Measurements from ENCODE around the gene TMPRSS3. TPM values are rescaled to one million over a fixed set of nuclear protein-coding genes. Genes with fewer than 3 reads are reported as not detected.
A peak's percentile ranks its signal among the peaks of the same experiment; 100 is the strongest.

The TMPRSS3 gene
- total and polyA plus RNA-seq, 2 of the 13 experiments (the other 11 are each of a cell fraction or from before 2014, with no cell fraction given): 2.8 to 16.9 TPM

DNA sequence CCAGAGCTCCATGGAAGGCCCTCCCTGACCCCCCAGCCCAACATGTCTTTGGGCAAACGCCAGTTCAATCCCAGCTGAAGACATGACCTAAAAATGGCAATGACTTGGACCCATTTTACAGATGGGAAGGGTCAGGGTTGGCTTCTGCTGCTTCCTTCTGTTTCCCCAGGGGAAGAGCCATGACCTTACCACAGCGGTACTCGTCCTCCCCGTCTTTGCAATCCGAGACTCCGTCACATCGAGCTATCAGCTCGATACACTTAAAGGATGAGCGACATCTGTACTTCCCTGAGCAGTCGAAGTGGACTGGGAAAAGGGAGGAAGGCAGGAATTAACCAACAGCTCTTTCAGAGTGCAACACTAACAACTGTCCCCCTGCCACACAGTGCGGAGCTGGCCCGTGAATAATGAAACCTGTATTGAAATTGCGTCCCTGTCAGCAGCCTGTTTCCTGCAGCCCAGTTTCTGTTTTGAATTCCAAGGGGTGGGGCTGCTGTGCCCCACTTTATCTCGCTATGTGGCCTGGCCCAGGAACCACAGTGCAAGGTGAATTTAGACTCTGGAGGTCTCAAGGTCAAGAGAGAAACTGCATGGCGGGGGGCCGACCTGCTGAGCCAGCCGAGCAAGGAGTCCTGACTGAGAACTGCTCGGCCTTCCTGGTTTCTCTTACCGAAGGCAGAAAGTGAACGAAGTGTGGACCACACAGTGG is 7.0 kb downstream of the TMPRSS3 start (continued):
- TF ChIP-seq, protein P1, sequence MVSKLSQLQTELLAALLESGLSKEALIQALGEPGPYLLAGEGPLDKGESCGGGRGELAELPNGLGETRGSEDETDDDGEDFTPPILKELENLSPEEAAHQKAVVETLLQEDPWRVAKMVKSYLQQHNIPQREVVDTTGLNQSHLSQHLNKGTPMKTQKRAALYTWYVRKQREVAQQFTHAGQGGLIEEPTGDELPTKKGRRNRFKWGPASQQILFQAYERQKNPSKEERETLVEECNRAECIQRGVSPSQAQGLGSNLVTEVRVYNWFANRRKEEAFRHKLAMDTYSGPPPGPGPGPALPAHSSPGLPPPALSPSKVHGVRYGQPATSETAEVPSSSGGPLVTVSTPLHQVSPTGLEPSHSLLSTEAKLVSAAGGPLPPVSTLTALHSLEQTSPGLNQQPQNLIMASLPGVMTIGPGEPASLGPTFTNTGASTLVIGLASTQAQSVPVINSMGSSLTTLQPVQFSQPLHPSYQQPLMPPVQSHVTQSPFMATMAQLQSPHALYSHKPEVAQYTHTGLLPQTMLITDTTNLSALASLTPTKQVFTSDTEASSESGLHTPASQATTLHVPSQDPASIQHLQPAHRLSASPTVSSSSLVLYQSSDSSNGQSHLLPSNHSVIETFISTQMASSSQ (IDR thresholded peaks at IDR 0.05; ENCODE audit: low read depth): no peak
- TF ChIP-seq, protein P1 (CRISPR knock-in tag; IDR thresholded peaks at IDR 0.05; ENCODE audit: borderline replicate concordance): peak; percentile 35; the same call in 1 of the 2 replicates
- peak; percentile 80 for TF ChIP-seq ZMYM3 (CRISPR knock-in tag; IDR thresholded peaks at IDR 0.05)
- peak; percentile 42; the same call in 1 of the 2 replicates for TF ChIP-seq ZNF607 (CRISPR knock-in tag; IDR thresholded peaks at IDR 0.05; ENCODE audit: borderline replicate concordance)
- TF ChIP-seq ZNF234 (CRISPR knock-in tag; conservative IDR thresholded peaks at IDR 0.05): 0 out of 2 replicates have a peak, but pooled peaks have one; percentile 39
- TF ChIP-seq, protein P2, sequence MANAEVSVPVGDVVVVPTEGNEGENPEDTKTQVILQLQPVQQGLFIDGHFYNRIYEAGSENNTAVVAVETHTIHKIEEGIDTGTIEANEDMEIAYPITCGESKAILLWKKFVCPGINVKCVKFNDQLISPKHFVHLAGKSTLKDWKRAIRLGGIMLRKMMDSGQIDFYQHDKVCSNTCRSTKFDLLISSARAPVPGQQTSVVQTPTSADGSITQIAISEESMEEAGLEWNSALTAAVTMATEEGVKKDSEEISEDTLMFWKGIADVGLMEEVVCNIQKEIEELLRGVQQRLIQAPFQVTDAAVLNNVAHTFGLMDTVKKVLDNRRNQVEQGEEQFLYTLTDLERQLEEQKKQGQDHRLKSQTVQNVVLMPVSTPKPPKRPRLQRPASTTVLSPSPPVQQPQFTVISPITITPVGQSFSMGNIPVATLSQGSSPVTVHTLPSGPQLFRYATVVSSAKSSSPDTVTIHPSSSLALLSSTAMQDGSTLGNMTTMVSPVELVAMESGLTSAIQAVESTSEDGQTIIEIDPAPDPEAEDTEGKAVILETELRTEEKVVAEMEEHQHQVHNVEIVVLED (CRISPR knock-in tag; IDR thresholded peaks at IDR 0.05; ENCODE audit: borderline replicate concordance): no peak
- 0 out of 2 replicates have a peak, but pooled peaks have one; percentile 35 for TF ChIP-seq TGIF2 (CRISPR knock-in tag; IDR thresholded peaks at IDR 0.05)
- TF ChIP-seq ZNF567 (CRISPR knock-in tag; IDR thresholded peaks at IDR 0.05; ENCODE audit: borderline replicate concordance): 0 out of 2 replicates have a peak, but pooled peaks have one; percentile 16
- TF ChIP-seq ZNF572 (CRISPR knock-in tag; IDR thresholded peaks at IDR 0.05): 0 out of 2 replicates have a peak, but pooled peaks have one; percentile 78
- TF ChIP-seq NONO (IDR thresholded peaks at IDR 0.05): no peak
- 0 out of 2 replicates have a peak, but pooled peaks have one; percentile 21 for TF ChIP-seq NONO (CRISPR knock-in tag; conservative IDR thresholded peaks at IDR 0.05)
- peak; percentile 45; the same call in 1 of the 2 replicates for TF ChIP-seq ZNF570 (CRISPR knock-in tag; IDR thresholded peaks at IDR 0.05; ENCODE audit: borderline replicate concordance)
- peak; percentile 96 for TF ChIP-seq PRPF4 (IDR thresholded peaks at IDR 0.05; ENCODE audit: low read depth, low read length, poor library complexity, severe bottlenecking)
- TF ChIP-seq ZMYM4 (CRISPR knock-in tag; IDR thresholded peaks at IDR 0.05): 0 out of 2 replicates have a peak, but pooled peaks have one; percentile 39
- 0 out of 2 replicates have a peak, but pooled peaks have one; percentile 17 for TF ChIP-seq KDM3A (CRISPR knock-in tag; IDR thresholded peaks at IDR 0.05; ENCODE audit: low read depth)
- TF ChIP-seq SALL1 (CRISPR knock-in tag; IDR thresholded peaks at IDR 0.05): 0 out of 2 replicates have a peak, but pooled peaks have one; percentile 1
- TF ChIP-seq TEAD3 (CRISPR knock-in tag; optimal IDR thresholded peaks at IDR 0.05; ENCODE audit: borderline replicate concordance): peak; percentile 94
- TF ChIP-seq ZFY (CRISPR knock-in tag; IDR thresholded peaks at IDR 0.05): peak; percentile 35; the same call in 1 of the 2 replicates
- TF ChIP-seq ZNF414 (CRISPR knock-in tag; IDR thresholded peaks at IDR 0.05): peak; percentile 74; the same call in 1 of the 2 replicates
- TF ChIP-seq, protein P3, sequence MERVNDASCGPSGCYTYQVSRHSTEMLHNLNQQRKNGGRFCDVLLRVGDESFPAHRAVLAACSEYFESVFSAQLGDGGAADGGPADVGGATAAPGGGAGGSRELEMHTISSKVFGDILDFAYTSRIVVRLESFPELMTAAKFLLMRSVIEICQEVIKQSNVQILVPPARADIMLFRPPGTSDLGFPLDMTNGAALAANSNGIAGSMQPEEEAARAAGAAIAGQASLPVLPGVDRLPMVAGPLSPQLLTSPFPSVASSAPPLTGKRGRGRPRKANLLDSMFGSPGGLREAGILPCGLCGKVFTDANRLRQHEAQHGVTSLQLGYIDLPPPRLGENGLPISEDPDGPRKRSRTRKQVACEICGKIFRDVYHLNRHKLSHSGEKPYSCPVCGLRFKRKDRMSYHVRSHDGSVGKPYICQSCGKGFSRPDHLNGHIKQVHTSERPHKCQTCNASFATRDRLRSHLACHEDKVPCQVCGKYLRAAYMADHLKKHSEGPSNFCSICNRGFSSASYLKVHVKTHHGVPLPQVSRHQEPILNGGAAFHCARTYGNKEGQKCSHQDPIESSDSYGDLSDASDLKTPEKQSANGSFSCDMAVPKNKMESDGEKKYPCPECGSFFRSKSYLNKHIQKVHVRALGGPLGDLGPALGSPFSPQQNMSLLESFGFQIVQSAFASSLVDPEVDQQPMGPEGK (CRISPR knock-in tag; IDR thresholded peaks at IDR 0.05): peak; percentile 86
- TF ChIP-seq ZNF543 (CRISPR knock-in tag; IDR thresholded peaks at IDR 0.05): peak; percentile 77; the same call in 1 of the 2 replicates

Data from HepG2 (cell line).